ENCODE results near the gene PLB1. TPM values are rescaled to one million over a fixed set of nuclear protein-coding genes. Genes with fewer than 3 reads are reported as not detected.

PLB1 gene
- total RNA-seq, 1 experiment from 2014 or later = 0.44 TPM

- TF ChIP-seq NFATC4 (CRISPR knock-in tag; IDR thresholded peaks at IDR 0.05) = no peak
- TF ChIP-seq CTCF (IDR thresholded peaks at IDR 0.05) = no peak
- no peak for TF ChIP-seq MXD4 (CRISPR knock-in tag; IDR thresholded peaks at IDR 0.05; ENCODE audit: borderline replicate concordance)
- no peak for TF ChIP-seq ELF4 (CRISPR knock-in tag; IDR thresholded peaks at IDR 0.05; ENCODE audit: low read depth)
- TF ChIP-seq ZNF121 (CRISPR knock-in tag; IDR thresholded peaks at IDR 0.05) = no peak
- TF ChIP-seq IRF1 (CRISPR knock-in tag; IDR thresholded peaks at IDR 0.05) = no peak
- TF ChIP-seq, protein P1, sequence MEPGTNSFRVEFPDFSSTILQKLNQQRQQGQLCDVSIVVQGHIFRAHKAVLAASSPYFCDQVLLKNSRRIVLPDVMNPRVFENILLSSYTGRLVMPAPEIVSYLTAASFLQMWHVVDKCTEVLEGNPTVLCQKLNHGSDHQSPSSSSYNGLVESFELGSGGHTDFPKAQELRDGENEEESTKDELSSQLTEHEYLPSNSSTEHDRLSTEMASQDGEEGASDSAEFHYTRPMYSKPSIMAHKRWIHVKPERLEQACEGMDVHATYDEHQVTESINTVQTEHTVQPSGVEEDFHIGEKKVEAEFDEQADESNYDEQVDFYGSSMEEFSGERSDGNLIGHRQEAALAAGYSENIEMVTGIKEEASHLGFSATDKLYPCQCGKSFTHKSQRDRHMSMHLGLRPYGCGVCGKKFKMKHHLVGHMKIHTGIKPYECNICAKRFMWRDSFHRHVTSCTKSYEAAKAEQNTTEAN (CRISPR knock-in tag; IDR thresholded peaks at IDR 0.05) = no peak
- TF ChIP-seq GABPB1 (CRISPR knock-in tag; IDR thresholded peaks at IDR 0.05) = no peak
- TF ChIP-seq CDX4 (CRISPR knock-in tag; IDR thresholded peaks at IDR 0.05; ENCODE audit: borderline replicate concordance) = no peak
Observed at GRCh38 chr2:28593160-28593755, 97.4 kb downstream of the PLB1 start (continued).

GRCh38 chr2:28594000-28594331 is 98.1 kb downstream of the PLB1 start:
- ATAC-seq (no peak), DNase-seq (ENCODE audit: low spot score) (no peak)
- ChIA-PET CTCF (interaction anchor here (0.6 to 3.1 kb wide), 36 partner anchors 10 to 302 kb away, joined by 3 to 50 read pairs (median 5); partner anchors contain the start of genes PPP1CB and SPDYA), POLR2A (interaction anchor here (1.5 kb wide), 1 partner anchor 158 kb away, joined by 5 read pairs; the partner anchor contains the start of gene PPP1CB)
- H3K4me3 Mint-ChIP-seq = no peak overlapping the region
- no peaks in the 10 kb centered on the region; the same call in 1 of the 2 replicates for H3K36me3 Mint-ChIP-seq
- H3K4me1 Mint-ChIP-seq = peaks cover 33% of the 10 kb centered on the region
- H3K9me3 Mint-ChIP-seq = no peaks in the 10 kb centered on the region
- no peaks in the 10 kb centered on the region; the same call in 1 of the 2 replicates for H3K27me3 Mint-ChIP-seq (ENCODE audit: low read depth)
- no peak overlapping the region for H3K27ac Mint-ChIP-seq
- TF ChIP-seq CBFB (CRISPR knock-in tag; IDR thresholded peaks at IDR 0.05; ENCODE audit: low read depth) (no peak), USF1 (CRISPR knock-in tag; IDR thresholded peaks at IDR 0.05) (no peak), ZNF512 (CRISPR knock-in tag; IDR thresholded peaks at IDR 0.05; ENCODE audit: borderline replicate concordance) (no peak), NR3C1 (CRISPR knock-in tag; conservative IDR thresholded peaks at IDR 0.05; ENCODE audit: low read depth) (no peak), CTCF (IDR thresholded peaks at IDR 0.05) (no peak), NFYB (CRISPR knock-in tag; conservative IDR thresholded peaks at IDR 0.05; ENCODE audit: low read depth) (no peak), JUN (CRISPR knock-in tag; IDR thresholded peaks at IDR 0.05) (no peak), ZNF396 (CRISPR knock-in tag; IDR thresholded peaks at IDR 0.05; ENCODE audit: borderline replicate concordance) (no peak), MXD4 (CRISPR knock-in tag; IDR thresholded peaks at IDR 0.05; ENCODE audit: borderline replicate concordance) (no peak), ZNF138 (CRISPR knock-in tag; conservative IDR thresholded peaks at IDR 0.05) (no peak), ATF1 (CRISPR knock-in tag; IDR thresholded peaks at IDR 0.05) (no peak)
- TF ChIP-seq, protein P2, sequence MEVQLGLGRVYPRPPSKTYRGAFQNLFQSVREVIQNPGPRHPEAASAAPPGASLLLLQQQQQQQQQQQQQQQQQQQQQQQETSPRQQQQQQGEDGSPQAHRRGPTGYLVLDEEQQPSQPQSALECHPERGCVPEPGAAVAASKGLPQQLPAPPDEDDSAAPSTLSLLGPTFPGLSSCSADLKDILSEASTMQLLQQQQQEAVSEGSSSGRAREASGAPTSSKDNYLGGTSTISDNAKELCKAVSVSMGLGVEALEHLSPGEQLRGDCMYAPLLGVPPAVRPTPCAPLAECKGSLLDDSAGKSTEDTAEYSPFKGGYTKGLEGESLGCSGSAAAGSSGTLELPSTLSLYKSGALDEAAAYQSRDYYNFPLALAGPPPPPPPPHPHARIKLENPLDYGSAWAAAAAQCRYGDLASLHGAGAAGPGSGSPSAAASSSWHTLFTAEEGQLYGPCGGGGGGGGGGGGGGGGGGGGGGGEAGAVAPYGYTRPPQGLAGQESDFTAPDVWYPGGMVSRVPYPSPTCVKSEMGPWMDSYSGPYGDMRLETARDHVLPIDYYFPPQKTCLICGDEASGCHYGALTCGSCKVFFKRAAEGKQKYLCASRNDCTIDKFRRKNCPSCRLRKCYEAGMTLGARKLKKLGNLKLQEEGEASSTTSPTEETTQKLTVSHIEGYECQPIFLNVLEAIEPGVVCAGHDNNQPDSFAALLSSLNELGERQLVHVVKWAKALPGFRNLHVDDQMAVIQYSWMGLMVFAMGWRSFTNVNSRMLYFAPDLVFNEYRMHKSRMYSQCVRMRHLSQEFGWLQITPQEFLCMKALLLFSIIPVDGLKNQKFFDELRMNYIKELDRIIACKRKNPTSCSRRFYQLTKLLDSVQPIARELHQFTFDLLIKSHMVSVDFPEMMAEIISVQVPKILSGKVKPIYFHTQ (CRISPR knock-in tag; IDR thresholded peaks at IDR 0.05) = no peak
- TF ChIP-seq, protein P3, sequence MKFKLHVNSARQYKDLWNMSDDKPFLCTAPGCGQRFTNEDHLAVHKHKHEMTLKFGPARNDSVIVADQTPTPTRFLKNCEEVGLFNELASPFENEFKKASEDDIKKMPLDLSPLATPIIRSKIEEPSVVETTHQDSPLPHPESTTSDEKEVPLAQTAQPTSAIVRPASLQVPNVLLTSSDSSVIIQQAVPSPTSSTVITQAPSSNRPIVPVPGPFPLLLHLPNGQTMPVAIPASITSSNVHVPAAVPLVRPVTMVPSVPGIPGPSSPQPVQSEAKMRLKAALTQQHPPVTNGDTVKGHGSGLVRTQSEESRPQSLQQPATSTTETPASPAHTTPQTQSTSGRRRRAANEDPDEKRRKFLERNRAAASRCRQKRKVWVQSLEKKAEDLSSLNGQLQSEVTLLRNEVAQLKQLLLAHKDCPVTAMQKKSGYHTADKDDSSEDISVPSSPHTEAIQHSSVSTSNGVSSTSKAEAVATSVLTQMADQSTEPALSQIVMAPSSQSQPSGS (CRISPR knock-in tag; IDR thresholded peaks at IDR 0.05; ENCODE audit: borderline replicate concordance, low read depth) = no peak
- TF ChIP-seq, protein P4, sequence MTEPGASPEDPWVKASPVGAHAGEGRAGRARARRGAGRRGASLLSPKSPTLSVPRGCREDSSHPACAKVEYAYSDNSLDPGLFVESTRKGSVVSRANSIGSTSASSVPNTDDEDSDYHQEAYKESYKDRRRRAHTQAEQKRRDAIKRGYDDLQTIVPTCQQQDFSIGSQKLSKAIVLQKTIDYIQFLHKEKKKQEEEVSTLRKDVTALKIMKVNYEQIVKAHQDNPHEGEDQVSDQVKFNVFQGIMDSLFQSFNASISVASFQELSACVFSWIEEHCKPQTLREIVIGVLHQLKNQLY (CRISPR knock-in tag; IDR thresholded peaks at IDR 0.05) = no peak
